ENCODE measurements around the gene SLC16A3. TPM values are rescaled to one million over a fixed set of nuclear protein-coding genes. Genes with fewer than 3 reads are reported as not detected.

Gene SLC16A3
- total and polyA plus RNA-seq, 9 of the 15 experiments (the other 6 are each of a cell fraction or from before 2014, with no cell fraction given), result 0.11 to 5.4 (median 1.2) TPM; not detected in 2

DNA sequence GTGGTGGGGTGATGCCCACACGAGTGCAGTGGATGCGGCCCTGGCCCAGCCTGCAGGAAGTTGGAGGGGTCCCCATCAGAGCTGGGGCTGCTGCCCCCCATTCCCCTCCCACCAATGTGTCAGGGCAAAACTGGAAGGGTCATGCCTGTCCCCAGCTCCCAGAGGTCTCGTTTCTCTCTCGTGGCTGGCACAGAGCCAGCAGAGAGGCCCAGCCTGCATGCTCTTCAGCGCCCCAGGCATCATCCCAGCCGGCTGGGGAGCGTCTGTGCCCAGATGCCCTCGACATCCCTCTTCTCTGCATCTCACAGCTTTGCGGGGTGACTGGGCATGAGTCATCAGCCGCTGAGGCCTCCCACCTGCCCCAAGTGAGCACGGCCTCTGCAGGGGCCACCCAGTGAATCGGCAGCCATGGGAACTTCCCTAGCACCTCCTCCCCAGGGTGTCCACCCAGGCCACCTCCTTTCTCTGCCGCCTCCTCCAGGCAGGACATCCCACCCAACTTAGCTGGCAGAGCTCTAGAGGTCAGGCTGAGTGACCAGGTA, 54.4 kb downstream of the SLC16A3 start (continued):
- TF ChIP-seq, protein P1, sequence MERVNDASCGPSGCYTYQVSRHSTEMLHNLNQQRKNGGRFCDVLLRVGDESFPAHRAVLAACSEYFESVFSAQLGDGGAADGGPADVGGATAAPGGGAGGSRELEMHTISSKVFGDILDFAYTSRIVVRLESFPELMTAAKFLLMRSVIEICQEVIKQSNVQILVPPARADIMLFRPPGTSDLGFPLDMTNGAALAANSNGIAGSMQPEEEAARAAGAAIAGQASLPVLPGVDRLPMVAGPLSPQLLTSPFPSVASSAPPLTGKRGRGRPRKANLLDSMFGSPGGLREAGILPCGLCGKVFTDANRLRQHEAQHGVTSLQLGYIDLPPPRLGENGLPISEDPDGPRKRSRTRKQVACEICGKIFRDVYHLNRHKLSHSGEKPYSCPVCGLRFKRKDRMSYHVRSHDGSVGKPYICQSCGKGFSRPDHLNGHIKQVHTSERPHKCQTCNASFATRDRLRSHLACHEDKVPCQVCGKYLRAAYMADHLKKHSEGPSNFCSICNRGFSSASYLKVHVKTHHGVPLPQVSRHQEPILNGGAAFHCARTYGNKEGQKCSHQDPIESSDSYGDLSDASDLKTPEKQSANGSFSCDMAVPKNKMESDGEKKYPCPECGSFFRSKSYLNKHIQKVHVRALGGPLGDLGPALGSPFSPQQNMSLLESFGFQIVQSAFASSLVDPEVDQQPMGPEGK (CRISPR knock-in tag; IDR thresholded peaks at IDR 0.05; ENCODE audit: borderline replicate concordance), result no peak
- TF ChIP-seq WHSC1 (IDR thresholded peaks at IDR 0.05; ENCODE audit: low read length), result no peak
- TF ChIP-seq, protein P2, sequence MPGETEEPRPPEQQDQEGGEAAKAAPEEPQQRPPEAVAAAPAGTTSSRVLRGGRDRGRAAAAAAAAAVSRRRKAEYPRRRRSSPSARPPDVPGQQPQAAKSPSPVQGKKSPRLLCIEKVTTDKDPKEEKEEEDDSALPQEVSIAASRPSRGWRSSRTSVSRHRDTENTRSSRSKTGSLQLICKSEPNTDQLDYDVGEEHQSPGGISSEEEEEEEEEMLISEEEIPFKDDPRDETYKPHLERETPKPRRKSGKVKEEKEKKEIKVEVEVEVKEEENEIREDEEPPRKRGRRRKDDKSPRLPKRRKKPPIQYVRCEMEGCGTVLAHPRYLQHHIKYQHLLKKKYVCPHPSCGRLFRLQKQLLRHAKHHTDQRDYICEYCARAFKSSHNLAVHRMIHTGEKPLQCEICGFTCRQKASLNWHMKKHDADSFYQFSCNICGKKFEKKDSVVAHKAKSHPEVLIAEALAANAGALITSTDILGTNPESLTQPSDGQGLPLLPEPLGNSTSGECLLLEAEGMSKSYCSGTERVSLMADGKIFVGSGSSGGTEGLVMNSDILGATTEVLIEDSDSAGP (CRISPR knock-in tag; IDR thresholded peaks at IDR 0.05), result no peak
- TF ChIP-seq, protein P3, sequence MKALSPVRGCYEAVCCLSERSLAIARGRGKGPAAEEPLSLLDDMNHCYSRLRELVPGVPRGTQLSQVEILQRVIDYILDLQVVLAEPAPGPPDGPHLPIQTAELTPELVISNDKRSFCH (CRISPR knock-in tag; IDR thresholded peaks at IDR 0.05), result no peak
- TF ChIP-seq, protein P3 (tag; IDR thresholded peaks at IDR 0.05), result no peak
- no peak for TF ChIP-seq TFAM (CRISPR knock-in tag; conservative IDR thresholded peaks at IDR 0.05)
- no peak for TF ChIP-seq ZNF24 (IDR thresholded peaks at IDR 0.05)
- no peak for TF ChIP-seq SMAD4 (CRISPR knock-in tag; conservative IDR thresholded peaks at IDR 0.05)
- no peak for TF ChIP-seq ZNF253 (CRISPR knock-in tag; conservative IDR thresholded peaks at IDR 0.05)
- no peak for TF ChIP-seq ZBED1 (IDR thresholded peaks at IDR 0.05)
- TF ChIP-seq NR2F6 (CRISPR knock-in tag; IDR thresholded peaks at IDR 0.05), result no peak
- no peak for TF ChIP-seq BRCA1 (IDR thresholded peaks at IDR 0.05)
- TF ChIP-seq BRCA1 (CRISPR knock-in tag; IDR thresholded peaks at IDR 0.05), result no peak
- TF ChIP-seq, protein P4, sequence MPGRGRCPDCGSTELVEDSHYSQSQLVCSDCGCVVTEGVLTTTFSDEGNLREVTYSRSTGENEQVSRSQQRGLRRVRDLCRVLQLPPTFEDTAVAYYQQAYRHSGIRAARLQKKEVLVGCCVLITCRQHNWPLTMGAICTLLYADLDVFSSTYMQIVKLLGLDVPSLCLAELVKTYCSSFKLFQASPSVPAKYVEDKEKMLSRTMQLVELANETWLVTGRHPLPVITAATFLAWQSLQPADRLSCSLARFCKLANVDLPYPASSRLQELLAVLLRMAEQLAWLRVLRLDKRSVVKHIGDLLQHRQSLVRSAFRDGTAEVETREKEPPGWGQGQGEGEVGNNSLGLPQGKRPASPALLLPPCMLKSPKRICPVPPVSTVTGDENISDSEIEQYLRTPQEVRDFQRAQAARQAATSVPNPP (IDR thresholded peaks at IDR 0.05; ENCODE audit: borderline replicate concordance, insufficient read depth, insufficient read length), result no peak
- no peak for TF ChIP-seq HMG20B (CRISPR knock-in tag; IDR thresholded peaks at IDR 0.05)
- TF ChIP-seq ZNF311 (CRISPR knock-in tag; IDR thresholded peaks at IDR 0.05), result no peak
- TF ChIP-seq, protein P5, sequence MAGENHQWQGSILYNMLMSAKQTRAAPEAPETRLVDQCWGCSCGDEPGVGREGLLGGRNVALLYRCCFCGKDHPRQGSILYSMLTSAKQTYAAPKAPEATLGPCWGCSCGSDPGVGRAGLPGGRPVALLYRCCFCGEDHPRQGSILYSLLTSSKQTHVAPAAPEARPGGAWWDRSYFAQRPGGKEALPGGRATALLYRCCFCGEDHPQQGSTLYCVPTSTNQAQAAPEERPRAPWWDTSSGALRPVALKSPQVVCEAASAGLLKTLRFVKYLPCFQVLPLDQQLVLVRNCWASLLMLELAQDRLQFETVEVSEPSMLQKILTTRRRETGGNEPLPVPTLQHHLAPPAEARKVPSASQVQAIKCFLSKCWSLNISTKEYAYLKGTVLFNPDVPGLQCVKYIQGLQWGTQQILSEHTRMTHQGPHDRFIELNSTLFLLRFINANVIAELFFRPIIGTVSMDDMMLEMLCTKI (IDR thresholded peaks at IDR 0.05; ENCODE audit: partially characterized antibody), result no peak
- TF ChIP-seq RBM15 (IDR thresholded peaks at IDR 0.05; ENCODE audit: insufficient read depth, low read length), result no peak
- no peak for TF ChIP-seq SMARCA5 (IDR thresholded peaks at IDR 0.05)
- no peak for TF ChIP-seq ZNF830 (CRISPR knock-in tag; IDR thresholded peaks at IDR 0.05)
- TF ChIP-seq NCOR1 (IDR thresholded peaks at IDR 0.05), result no peak
- no peak for TF ChIP-seq ZNF41 (CRISPR knock-in tag; conservative IDR thresholded peaks at IDR 0.05)
- TF ChIP-seq, protein P6, sequence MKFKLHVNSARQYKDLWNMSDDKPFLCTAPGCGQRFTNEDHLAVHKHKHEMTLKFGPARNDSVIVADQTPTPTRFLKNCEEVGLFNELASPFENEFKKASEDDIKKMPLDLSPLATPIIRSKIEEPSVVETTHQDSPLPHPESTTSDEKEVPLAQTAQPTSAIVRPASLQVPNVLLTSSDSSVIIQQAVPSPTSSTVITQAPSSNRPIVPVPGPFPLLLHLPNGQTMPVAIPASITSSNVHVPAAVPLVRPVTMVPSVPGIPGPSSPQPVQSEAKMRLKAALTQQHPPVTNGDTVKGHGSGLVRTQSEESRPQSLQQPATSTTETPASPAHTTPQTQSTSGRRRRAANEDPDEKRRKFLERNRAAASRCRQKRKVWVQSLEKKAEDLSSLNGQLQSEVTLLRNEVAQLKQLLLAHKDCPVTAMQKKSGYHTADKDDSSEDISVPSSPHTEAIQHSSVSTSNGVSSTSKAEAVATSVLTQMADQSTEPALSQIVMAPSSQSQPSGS (CRISPR knock-in tag; IDR thresholded peaks at IDR 0.05), result no peak
- TF ChIP-seq ZNF347 (CRISPR knock-in tag; IDR thresholded peaks at IDR 0.05; ENCODE audit: low read depth), result no peak
